HG03442 (cell line): ENCODE results near the gene GAS7.
A peak's percentile ranks its signal among the peaks of the same experiment; 100 is the strongest.
"Not testable (repeated sequence)": the region's sequence is repeated elsewhere in the genome, so short reads cannot be mapped to it uniquely, and the experiment has no call there.

Source experiments
- ATAC-seq: cut with Tn5 transposase; IDR thresholded peaks from one replicate; pipeline ENCODE4 v1.9.1; 2021; ENCODE audit warnings: mild to moderate bottlenecking, moderate library complexity; ENCODE audit not compliant: unreplicated experiment

Gene GAS7

GRCh38 chr17:10031127-10031526 is 167.3 kb downstream of the GAS7 start:
- no peak for ATAC-seq

DNA sequence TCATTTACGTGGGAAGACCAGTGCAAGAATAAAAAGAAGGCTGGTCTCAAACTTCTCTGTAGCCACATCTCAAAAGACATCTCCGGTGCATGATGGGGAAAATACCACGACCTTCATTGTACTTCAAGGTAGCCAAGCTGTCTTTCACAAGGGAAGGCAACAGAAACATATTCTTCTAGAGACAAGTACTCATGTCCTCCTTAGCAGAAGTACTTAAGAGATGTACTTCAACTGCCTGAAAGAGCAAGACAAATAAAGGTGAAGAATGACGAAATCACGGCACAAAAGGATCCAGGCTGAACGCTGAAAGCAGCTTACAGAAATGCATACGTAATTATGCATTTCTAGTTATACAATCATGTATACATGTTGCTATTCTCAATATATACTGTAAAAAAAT is 169.3 kb downstream of the GAS7 start:
- no peak for ATAC-seq

DNA sequence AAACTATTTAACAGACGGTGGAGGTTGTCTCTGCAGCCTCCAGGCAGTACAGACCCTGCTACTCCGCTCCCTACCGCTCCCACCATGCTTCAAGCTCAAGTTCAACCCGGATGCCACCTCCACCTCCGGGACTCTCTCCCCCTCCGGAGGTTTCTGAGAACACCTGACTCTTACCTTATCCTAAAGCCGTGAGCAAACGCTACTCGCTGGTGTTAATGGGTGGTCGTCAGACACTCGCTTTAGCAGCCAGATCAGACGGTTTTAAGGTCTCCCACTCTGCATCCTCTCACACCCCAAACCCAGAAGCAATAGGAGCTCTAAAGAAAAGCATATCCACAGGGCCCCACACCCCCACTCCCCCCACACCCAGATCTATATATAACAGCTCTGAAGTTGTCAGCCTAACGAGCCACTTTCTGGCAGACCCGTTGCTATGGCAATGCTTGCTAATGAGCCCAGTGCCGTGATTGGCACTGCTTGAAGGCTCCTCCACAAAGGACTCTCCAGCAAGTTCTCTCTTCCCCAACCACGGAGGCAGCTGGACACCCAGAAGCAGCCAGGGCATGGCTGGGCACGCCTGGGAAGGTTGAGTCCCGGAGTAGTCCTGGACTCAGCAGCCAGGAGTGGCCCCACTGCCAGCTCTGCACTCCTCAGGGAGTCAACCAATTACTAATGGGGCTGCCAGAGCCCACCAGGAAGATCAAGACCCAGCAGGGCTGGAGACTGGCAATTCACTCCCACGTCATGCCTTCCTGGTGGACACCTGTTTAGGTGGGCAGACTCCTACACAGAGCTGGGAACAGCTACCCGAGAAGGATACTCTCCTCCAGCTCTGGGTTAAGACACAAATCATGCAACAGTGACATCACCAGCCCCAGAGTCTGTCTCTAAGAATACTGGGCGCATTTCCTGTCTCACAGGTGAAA is 172.2 kb downstream of the GAS7 start:
- no peak for ATAC-seq

DNA sequence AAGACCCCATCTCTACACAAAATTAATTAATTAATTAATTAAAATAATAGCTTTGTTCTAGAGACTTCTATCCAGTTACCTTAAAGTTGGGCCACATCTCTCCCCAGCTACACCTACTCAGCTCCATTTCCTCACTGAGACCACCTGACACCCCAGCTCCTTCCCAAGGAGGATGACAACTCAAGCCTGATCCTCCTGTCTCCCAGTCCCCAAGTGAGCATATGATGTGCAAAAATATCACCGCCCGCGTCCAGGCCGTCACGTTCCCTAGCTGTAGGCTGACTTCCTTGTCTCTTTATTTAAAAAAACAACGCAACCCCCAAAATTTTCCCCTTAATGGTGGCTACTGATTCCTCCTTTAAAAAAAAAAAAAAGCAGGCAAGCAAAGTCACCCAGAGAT is 173.2 kb downstream of the GAS7 start:
- no peak for ATAC-seq

- no peak for ATAC-seq
Measured at GRCh38 chr17:10022416-10022815, 176.0 kb downstream of the GAS7 start.

DNA sequence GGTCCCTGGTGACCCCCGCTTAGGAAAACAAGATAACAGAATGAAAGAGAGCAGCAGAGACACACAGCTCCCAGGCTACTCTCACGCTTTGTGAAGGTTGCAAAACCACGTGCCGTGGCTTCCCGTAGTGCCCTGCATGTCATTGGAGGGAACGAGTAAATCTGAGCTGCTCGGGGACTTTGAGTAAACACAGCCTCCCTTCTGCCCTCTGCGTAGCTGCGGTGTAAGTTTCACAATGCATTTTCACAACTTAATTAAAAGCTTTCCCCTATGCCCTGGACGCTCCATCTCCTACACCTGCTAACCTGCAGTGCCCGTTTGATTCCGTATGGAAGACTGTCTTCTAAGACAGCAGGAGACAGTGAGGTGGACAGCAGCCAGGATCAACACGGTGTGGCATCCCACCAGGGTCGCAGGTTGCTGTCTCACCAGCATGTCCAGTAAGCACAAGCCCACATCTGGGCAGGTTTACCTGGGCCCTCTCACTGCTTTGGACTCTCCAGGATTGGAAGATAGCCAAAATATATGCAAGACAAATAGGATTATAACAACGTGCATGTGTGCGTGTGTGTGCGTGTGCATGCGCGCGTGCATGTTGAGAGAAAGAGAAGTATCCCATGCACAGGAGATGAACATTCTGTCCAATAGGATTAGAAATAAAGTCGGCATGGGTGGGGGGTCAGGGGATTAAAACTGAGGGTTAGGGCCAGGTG is 177.0 kb downstream of the GAS7 start:
- ATAC-seq = no peak

DNA sequence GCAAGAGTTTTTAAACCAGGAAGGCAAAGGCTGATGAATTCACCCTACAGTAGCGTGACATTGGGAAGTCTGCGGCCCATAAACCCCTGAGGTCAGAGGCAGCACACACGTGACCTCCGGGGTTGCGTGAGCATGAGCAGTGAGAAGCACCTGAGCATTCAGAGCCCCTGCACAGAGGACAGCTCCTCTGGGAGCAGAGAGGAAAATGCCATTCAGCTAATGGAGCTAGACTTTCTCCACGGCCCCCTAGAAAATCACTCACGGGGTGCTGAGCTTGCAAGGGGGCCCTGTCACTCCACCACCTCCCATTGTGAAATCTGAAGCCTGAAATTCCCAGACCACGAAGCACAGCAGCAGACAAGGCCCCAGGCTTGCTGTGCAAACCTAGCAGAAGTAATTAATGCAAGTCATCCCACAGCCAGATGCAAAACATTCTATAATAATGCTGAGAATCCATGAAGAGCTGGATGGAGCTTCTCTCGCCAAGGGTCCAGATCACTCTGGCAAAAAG is 178.4 kb downstream of the GAS7 start:
- no peak for ATAC-seq

DNA sequence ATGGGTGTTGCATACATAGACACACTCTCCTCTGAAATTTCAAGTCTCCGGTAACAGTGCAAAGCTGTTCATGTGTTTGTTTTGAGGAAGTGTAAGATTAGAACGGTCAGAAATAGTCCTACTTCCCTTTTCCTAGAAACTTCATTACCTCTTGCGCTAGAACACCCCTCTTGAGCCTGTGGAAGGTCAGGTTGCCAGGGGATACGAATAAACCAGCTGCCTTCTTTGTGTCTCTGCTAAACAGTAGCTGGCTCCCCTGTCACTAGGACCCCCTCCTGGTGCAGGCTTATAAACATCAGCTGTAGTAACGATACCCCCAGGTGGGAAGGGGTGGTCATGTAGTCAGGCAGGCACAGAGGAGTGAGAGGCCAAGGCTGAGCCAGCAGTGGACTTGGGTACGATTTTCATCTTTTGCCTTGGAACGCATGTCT is 179.9 kb downstream of the GAS7 start:
- peak; percentile 56 for ATAC-seq

DNA sequence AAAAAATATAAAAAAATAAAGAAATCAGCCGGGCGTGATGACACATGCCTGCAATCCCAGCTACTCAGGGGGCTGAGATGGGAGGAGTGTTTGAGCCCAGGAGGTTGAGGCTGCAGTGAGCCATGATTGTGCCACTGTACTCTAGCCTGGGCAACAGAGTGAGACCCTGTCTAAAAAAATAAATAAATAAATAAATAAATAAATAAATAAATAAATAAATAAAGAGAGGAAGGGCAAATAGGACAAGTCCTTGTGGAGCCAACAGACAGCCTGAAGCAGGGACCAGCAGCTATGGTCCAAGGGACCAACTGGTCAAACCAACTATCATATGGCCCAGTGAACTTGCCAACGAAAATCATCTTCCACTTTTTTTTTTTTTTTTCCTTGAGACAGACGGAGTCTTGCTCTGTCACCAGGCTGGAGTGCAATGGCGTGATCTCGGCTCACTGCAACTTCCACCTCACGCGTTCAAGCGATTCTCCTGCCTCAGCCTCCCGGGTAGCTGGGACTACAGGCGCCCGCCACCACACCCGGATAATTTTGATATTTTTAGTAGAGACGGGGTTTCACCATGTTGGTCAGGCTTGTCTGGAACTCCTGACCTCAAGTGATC is 181.3 kb downstream of the GAS7 start:
- not testable (repeated sequence) for ATAC-seq

- peak; percentile 66 for ATAC-seq
Measured at GRCh38 chr17:10013365-10014112, 184.9 kb downstream of the GAS7 start.

DNA sequence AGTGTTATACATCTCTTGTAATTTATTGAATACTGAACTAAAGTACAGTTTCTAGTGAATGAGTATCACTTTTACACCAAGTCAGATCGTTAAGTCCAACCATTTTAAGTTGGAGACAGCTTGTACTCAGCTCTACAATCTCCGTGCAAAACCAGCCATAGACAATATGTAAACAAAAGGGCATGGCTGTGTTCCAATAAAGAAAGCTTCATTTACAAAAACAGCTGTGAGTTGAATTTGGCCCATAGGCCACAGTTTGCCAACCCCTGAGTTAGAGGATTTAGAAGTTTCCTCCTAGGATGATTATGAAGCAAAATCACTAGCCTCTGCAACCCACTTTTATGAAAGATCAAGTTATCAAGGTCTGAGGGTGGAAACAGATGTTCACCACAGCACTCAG is 187.7 kb downstream of the GAS7 start:
- no peak for ATAC-seq

- no peak for ATAC-seq
Measured at GRCh38 chr17:10003705-10004104, 194.7 kb downstream of the GAS7 start.

DNA sequence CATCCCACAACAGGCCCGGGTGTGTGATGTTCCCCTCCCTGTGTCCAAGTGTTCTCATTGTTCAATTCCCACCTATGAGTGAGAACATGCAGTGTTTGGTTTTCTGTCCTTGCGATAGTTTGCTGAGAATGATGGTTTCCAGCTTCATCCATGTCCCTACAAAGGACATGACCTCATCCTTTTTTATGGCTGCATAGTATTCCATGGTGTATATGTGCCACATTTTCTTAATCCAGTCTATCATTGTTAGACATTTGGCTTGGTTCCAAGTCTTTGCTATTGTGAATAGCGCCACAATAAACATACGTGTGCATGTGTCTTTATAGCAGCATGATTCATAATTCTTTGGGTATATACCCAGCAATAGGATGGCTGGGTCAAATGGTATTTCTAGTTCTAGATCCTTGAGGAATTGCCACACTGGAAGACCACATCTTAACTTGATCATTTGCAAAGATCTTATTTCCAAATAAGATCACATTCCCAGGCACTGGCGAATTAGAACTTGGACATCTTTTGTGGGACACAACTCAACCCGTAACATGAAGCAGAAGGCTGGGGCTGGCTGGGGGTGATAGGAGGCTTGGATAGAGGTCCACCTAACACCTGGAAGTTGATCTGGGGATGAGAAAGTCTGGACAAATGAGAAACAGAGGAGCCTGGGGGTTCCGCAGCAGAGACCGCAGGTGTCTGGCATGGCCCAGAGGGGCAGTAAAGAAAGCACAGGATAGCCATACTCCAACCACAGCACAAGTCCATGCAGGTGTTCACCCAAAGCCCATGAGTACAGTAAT is 195.6 kb downstream of the GAS7 start:
- not testable (repeated sequence) for ATAC-seq

DNA sequence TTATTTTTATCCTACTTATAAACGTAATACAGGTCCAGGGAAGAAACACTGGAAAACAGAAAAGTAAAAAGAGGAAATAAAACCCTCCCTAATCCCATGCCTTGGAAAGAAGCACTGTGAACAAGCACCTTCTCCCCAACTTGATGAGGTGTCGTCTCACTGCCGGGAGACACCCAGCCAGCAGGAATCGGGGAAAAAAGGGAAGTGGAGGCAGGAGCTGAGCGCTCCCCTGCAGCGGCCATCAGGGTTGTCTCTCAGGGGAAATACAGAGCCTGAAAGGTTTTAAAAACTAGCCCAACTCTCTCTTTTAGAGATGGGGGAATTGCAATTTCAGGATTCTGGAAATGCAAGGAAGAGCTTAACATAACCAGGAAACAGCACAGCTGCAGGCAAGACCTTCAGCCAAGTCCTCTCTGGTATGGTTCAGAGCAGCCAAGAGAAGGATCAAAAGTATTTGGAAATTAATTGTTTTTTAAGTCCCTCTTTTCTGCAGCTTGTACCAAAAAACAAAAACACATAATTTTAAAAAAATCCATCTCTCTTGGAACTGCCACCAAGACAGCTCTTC is 197.0 kb downstream of the GAS7 start:
- no peak for ATAC-seq

- ATAC-seq = peak; percentile 89
Measured at GRCh38 chr17:9999919-10000695, 198.3 kb downstream of the GAS7 start.

GRCh38 chr17:9998060-9998459 is 200.3 kb downstream of the GAS7 start:
- no peak for ATAC-seq

DNA sequence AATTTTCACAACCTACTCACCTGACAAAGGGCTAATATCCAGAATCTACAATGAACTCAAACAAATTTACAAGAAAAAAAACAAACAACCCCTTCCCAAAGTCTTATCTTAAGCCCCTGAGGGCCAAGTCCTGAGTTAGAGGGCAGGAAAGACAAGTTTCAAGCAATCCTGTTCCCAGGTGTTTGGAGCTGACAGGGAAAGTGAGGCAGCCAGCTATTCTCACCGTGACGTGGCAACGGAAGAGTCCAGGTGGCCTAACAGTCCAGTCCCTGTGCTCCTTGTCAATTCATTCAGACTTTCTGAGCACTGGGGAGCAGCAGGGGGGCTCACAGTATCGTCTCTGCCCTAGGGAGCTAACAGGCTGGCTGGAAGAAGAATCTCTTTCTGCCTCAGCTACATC is 203.6 kb downstream of the GAS7 start:
- ATAC-seq = no peak

DNA sequence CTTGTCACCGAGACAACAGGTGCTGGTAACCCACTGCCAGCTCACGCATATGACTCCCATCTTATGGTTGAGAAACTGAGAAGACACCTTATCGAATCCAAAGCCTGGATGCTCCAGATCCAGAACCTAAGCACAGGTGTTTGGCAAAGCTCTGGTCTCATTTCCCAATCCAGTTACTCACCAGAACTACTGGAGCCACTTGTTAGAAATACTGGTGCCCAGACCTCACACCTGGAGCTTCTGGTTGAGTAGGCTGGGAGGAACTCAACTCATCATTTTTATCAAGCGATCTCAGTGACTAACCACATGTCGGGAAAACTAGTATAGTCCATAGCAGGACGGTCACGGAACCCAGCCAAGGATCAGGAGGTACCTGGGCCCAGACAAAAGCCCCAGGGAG is 206.6 kb downstream of the GAS7 start:
- ATAC-seq = no peak

- ATAC-seq = no peak
Measured at GRCh38 chr17:9991351-9991750, 207.1 kb downstream of the GAS7 start.
